GM18520 (cell line): ENCODE results near the gene GREM2.

Experiments used
- ATAC-seq: cut with Tn5 transposase; IDR thresholded peaks from one replicate; pipeline ENCODE4 v1.9.1; 2021; ENCODE audit not compliant: unreplicated experiment

The GREM2 gene

GRCh38 chr1:240462766-240463395 is 149.1 kb downstream of the GREM2 start:
- ATAC-seq: no peak

GRCh38 chr1:240462277-240462676 is 149.7 kb downstream of the GREM2 start:
- no peak for ATAC-seq

- ATAC-seq: no peak
Measured at GRCh38 chr1:240457203-240457602, 154.8 kb downstream of the GREM2 start.

- ATAC-seq: no peak
Measured at GRCh38 chr1:240455228-240455821, 156.6 kb downstream of the GREM2 start.

DNA sequence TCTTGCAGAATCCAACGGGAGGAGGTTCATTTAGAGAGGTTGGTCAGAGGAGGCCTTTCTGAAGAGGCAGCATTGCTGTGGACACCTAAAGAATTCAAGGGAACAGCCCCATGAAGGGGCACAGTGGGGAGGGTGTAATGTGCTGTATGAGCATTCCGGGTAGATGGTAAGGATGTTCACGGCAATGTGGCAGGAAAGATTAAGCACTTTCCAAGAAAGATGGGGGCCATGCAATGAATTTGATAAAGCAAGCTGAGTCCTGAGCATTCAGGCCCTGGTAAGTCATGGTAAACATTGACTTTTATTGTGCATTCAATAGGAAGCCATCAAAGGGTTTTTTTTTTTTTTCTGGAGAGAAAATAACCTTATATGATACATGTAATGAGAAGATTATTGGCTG is 166.6 kb downstream of the GREM2 start:
- ATAC-seq: no peak

- no peak for ATAC-seq
Measured at GRCh38 chr1:240441669-240442068, 170.3 kb downstream of the GREM2 start.
